GM18867 (cell line): Measurements from ENCODE around the gene OR4C13.
"Not testable (repeated sequence)": the region's sequence is repeated elsewhere in the genome, so short reads cannot be mapped to it uniquely, and the experiment has no call there.

Experiments
- ATAC-seq: cut with Tn5 transposase; IDR thresholded peaks from one replicate; pipeline ENCODE4 v1.9.1; 2021; ENCODE audit warnings: mild to moderate bottlenecking, moderate library complexity; ENCODE audit not compliant: unreplicated experiment

OR4C13 gene

GRCh38 chr11:49952091-49952490 lies at the start of gene OR4C13:
Gene OR4C13 (plus strand): TSS chr11:49952391. CDS start chr11:49952423, 32 bp downstream.
- ATAC-seq = no peak

DNA sequence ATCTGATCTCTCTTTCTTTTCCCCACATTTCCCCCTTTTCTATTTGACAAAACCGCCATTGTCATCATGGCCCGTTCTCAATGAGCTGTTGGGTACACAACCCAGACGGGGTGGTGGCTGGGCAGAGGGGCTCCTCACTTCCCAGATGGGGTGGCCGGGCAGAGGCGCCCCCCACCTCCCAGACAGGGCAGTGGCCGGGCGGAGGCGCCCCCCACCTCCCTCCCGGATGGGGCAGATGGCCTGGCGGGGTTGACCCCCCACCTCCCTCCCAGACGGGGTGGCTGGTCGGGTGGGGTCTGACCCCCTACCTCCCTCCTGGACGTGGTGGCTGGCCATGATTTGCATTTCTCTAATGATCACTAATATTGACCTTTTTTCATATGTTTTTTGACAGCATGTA lies 40.7 kb upstream of the OR4C13 start:
- ATAC-seq = not testable (repeated sequence)

DNA sequence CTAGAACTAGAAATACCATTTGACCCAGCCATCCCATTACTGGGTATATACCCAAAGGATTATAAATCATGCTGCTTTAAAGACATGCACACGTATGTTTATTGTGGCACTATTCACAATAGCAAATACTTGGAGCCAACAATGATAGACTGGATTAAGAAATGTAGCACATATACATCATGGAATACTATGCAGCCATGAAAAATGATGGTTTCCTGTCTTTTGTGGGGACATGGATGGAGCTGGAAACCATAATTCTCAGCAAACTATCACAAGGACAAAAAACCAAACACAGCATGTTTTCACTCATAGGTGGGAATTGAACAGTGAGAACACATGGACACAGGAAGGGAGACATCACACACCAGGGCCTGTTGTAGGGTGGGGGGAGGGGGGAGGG lies 3.5 kb upstream of the OR4C13 start:
- not testable (repeated sequence) for ATAC-seq

DNA sequence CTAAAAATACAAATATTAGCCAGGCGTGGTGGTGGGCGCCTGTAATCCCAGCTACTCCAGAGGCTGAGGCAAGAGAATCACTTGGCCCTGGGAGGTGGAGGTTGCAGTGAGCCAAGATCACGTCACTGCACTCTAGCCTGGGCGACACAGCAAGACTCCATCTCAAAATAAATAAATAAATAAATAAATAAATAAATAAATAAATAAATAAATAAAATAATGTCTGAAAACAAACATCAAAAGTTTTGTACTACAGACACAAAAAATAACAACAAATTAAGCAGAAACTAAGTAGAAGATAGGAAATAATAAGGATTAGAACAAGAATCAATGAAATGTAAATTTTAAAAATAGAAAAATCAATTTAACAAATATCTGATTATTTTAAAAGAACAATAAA lies 21.2 kb downstream of the OR4C13 start:
- not testable (repeated sequence) for ATAC-seq

DNA sequence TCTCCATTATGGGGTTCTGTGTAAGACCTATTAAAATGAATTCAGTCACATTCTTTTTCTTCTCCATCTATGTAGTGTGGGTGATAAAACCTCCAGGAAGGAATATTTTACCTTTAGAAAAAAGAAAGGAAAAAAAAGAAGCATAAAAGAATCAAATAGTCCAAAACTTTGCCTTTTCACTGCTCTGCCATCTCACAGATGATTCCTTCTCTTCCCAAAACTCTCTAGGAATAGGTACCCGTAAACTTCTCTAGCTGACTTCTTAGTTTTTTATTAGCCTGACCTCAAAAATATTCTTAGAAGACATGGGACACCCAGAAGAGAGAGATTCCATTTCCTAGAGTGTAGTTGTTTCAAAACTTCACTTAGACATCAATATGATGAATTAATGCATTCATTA lies 30.2 kb downstream of the OR4C13 start, which contains the start of gene OR4C12:
Gene OR4C12 (minus strand): TSS at position 101 of the 400 bp plus-strand sequence. CDS start 34 bp downstream, at position 67.
- not testable (repeated sequence) for ATAC-seq

DNA sequence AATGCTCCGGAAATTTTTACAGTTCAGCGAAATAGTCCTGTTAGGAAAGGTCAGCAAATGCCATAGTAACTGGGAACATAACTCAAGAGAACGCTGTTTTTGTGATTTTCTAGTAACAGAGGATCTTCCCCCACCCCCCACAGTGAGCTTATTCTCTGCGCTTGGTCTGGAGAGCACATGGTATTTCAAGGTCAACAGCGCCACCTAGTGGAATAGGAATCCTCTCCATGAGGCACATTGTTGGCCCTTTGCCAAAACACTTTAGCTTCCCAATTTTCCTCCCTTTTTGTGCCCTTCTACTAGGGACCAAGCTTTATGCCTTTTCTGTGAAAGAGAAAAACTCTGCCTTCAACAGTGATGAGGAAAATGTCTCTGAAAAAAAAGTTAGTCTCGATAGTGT lies 43.4 kb downstream of the OR4C13 start:
- ATAC-seq = peak; percentile 60
